Sigmoid colon (tissue), 4 donors: Measurements from ENCODE around the gene ETS2.

Source experiments
- CTCF ChIP-seq, 4 experiments: fragments of 450-650 bp in 3 of 4; fragments of 200-600 bp in 1 of 4; IDR thresholded peaks; one replicate each; pipeline ENCODE4 v1.5.1; 2016 to 2019; ENCODE audit warnings: antibody characterized with exemption in 4 of 4, mild to moderate bottlenecking in 3 of 4, moderate library complexity in 2 of 4
- EP300 ChIP-seq, 4 donors: sonication (generic); formaldehyde crosslinking; IDR thresholded peaks; one replicate each; pipeline ENCODE4 v1.6.1; 2017; ENCODE audit warnings: antibody characterized with exemption in 4 of 4
- POLR2A ChIP-seq, 2 donors: fragments of 450-650 bp; IDR thresholded peaks; one replicate each; pipeline ENCODE4 v1.6.1; 2016; ENCODE audit warnings: antibody characterized with exemption in 2 of 2, mild to moderate bottlenecking in 2 of 2, moderate library complexity in 2 of 2
- POLR2AphosphoS5 ChIP-seq, 4 donors: sonication (generic); formaldehyde crosslinking; IDR thresholded peaks; one replicate each; pipeline ENCODE4 v1.6.1; 2017; ENCODE audit warnings: antibody characterized with exemption in 4 of 4

GRCh38 chr21:38774586-38775285 is 31.0 kb upstream of the ETS2 start:
- TF ChIP-seq POLR2A (IDR thresholded peaks at IDR 0.05) (no peak), EP300 (IDR thresholded peaks at IDR 0.05) (no peak), CTCF (IDR thresholded peaks at IDR 0.05) (no peak), POLR2AphosphoS5 (IDR thresholded peaks at IDR 0.05) (no peak)
